Colonic mucosa (tissue), 4 donors: ENCODE results near the gene GIGYF2. TPM values are rescaled to one million over a fixed set of nuclear protein-coding genes. Genes with fewer than 3 reads are reported as not detected.
"Not testable (repeated sequence)": the region's sequence is repeated elsewhere in the genome, so short reads cannot be mapped to it uniquely, and the experiment has no call there.

Source experiments
- DNase-seq: peaks from one replicate; pipeline ENCODE4 v3.0.0-alpha.2; 2020
- H3K27ac ChIP-seq: fragments of 200-600 bp; one replicate; pipeline ENCODE4 v1.8.0; 2021
- H3K27me3 ChIP-seq: fragments of 200-600 bp; one replicate; pipeline ENCODE4 v1.8.0; 2021
- H3K36me3 ChIP-seq: fragments of 200-600 bp; one replicate; pipeline ENCODE4 v1.8.0; 2021
- H3K4me1 ChIP-seq: fragments of 200-600 bp; one replicate; pipeline ENCODE4 v1.8.0; 2021; ENCODE audit warnings: mild to moderate bottlenecking
- H3K4me3 ChIP-seq: fragments of 200-600 bp; one replicate; pipeline ENCODE4 v1.8.0; 2021
- H3K9ac ChIP-seq, 2 donors: one replicate each; pipeline ENCODE4 v1.7.0; 2013; ENCODE audit warnings: control low read depth in 2 of 2, low read depth in 2 of 2, low read length in 2 of 2
- H3K9me3 ChIP-seq: fragments of 200-600 bp; one replicate; pipeline ENCODE4 v1.8.0; 2021
- CTCF ChIP-seq: fragments of 200-600 bp; IDR thresholded peaks from one replicate; pipeline ENCODE4 v1.8.0; 2022; ENCODE audit warnings: antibody characterized with exemption, mild to moderate bottlenecking
- intact Hi-C: fragments of 100-400 bp; cut with DNase I; formaldehyde crosslinking; loops from one replicate; pipeline ENCODE4 v1.14.1; 2022
- total RNA-seq, 2 donors: library from RNA; stranded (reverse); fragmentation: NEBNext Ultra II Directional in 1 of 2; extraction: Animal tissue kit (Norgen Biotek cat#: 25700) in 1 of 2; gene quantifications; one replicate each; pipeline ENCODE4 v1.2.1, GENCODE V29; 2021
- donor health status: healthy.
- donor health status: DM: no; HTN: no; CAD: no.
- donor health status: DM: no; HTN: no; CAD: no.

The GIGYF2 gene
- total RNA-seq, 2 donors from 2014 or later, result 48.8 to 49.3 TPM

DNA sequence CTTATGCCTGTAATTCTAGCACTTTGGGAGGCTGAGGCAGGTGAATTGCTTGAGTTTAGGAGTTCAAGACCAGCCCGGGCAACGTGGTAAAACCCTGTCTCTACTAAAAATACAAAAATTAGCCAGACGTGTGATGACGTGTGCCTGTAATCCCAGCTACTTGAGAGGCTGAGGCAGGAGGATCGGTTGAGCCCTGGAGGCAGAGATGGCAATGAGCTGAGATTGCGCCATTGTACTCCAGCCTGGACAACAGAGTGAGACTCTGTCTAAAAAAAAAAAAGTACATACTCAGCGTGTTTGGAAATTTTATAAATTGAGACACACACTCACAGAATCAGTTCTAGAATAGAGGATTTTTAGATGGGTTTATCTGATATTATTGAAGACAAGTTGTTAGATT lies 17.1 kb upstream of the GIGYF2 start:
- Histone ChIP-seq H3K4me3 (no peak overlapping the region), H3K9me3 (no peaks in the 10 kb centered on the region), H3K27me3 (no peaks in the 10 kb centered on the region), H3K36me3 (no peaks in the 10 kb centered on the region), H3K27ac (no peak overlapping the region), H3K4me1 (no peaks in the 10 kb centered on the region), H3K9ac (no peak overlapping the region)
- TF ChIP-seq CTCF, result no peak
- intact Hi-C loops, result no loop called here
- DNase-seq, result no peak

DNA sequence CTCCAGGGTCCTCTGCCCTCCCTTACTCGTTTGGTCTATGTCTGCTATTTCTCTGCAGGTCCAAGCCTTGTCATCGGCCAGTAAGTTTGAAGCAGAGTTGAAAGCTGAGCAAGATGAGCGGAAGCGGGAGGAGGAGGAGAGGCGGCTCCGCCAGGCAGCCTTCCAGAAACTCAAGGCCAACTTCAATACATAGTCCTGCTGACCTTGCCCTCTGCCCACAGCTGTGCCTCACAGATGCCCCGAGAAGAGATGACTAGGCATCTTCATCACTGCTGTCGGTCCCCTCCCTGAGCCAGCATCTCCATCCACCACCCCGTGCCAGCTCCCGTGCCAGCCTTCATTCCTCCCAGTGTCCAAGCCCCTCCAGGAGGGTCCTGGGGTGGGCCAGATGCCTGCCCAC lies 15.6 kb upstream of the GIGYF2 start:
- H3K9ac ChIP-seq, result no peak overlapping the region
- no peaks in the 10 kb centered on the region for H3K9me3 ChIP-seq
- no peak for DNase-seq
- intact Hi-C loops, result no loop called here
- no peak overlapping the region for H3K27ac ChIP-seq
- no peak overlapping the region for H3K4me3 ChIP-seq
- no peaks in the 10 kb centered on the region for H3K27me3 ChIP-seq
- H3K4me1 ChIP-seq, result no peaks in the 10 kb centered on the region
- no peak for TF ChIP-seq CTCF
- no peaks in the 10 kb centered on the region for H3K36me3 ChIP-seq

DNA sequence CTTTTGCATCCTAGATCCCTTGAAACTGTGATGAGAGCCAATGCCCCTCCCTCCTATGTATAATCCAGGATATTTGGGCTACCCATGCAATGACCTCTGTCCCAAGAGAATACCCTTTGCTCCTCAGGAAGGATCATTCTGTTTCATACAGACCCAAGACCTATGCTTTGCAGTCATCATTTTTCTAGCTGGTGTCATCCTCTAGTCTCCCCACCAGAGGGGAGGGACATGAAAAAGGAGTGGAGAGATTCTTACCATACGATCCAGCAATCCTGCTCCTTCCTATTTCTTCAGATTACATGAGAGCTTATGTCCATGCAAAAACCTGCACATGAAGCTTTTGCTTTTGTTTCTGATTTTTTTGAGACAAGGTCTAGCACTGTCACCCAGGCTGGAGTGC lies 13.8 kb upstream of the GIGYF2 start:
- H3K4me3 ChIP-seq, result no peak overlapping the region
- H3K4me1 ChIP-seq, result no peaks in the 10 kb centered on the region
- H3K9me3 ChIP-seq, result no peaks in the 10 kb centered on the region
- no peak overlapping the region for H3K27ac ChIP-seq
- intact Hi-C loops, result no loop called here
- no peak overlapping the region for H3K9ac ChIP-seq
- no peak for DNase-seq
- H3K27me3 ChIP-seq, result no peaks in the 10 kb centered on the region
- H3K36me3 ChIP-seq, result no peaks in the 10 kb centered on the region
- TF ChIP-seq CTCF, result no peak

DNA sequence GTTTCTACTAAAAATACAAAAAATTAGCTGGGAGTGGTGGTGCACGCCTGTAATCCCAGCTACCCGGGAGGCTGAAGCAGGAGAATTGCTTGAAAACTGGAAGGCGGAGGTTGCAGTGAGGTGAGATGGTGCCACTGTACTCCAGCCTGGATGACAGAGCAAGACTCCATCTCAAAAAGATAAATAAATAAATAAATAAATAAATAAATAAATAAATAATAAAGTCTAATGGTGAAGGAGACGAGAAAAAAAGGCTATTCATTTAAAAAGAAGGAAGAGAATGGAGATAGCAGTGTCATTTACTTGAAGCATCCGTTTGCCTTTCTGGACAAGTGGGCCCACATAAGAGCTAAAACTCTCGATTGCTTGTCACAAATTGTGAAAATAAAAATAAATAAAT lies 11.7 kb upstream of the GIGYF2 start:
- H3K27ac ChIP-seq, intact Hi-C loops: not testable (repeated sequence)

GRCh38 chr2:232687382-232688160 lies 9.6 kb upstream of the GIGYF2 start:
- Histone ChIP-seq H3K36me3 (no peaks in the 10 kb centered on the region), H3K4me1 (no peaks in the 10 kb centered on the region), H3K27me3 (no peaks in the 10 kb centered on the region), H3K4me3 (no peak overlapping the region), H3K9ac (no peak overlapping the region), H3K27ac (no peak overlapping the region), H3K9me3 (no peaks in the 10 kb centered on the region)
- no peak for TF ChIP-seq CTCF
- intact Hi-C loops, result no loop called here
- no peak for DNase-seq

More for the DNA sequence above, 11.7 kb upstream of the GIGYF2 start:
- not testable (repeated sequence) for H3K4me3 ChIP-seq, H3K9ac ChIP-seq, H3K4me1 ChIP-seq, H3K27me3 ChIP-seq, H3K9me3 ChIP-seq, DNase-seq, H3K36me3 ChIP-seq

- no peak for TF ChIP-seq CTCF
- DNase-seq, result no peak
Measured at GRCh38 chr2:232688201-232688600, 8.9 kb upstream of the GIGYF2 start.

More at GRCh38 chr2:232688201-232688600, 8.9 kb upstream of the GIGYF2 start:
- Histone ChIP-seq H3K4me3 (no peak overlapping the region), H3K9me3 (no peaks in the 10 kb centered on the region), H3K27ac (no peak overlapping the region), H3K27me3 (no peaks in the 10 kb centered on the region), H3K4me1 (no peaks in the 10 kb centered on the region), H3K9ac (no peak overlapping the region), H3K36me3 (no peaks in the 10 kb centered on the region)
- intact Hi-C loops, result no loop called here
